ENCODE data around the gene TMEM147. TPM values are rescaled to one million over a fixed set of nuclear protein-coding genes. Genes with fewer than 3 reads are reported as not detected.

TMEM147 gene
- total and polyA plus RNA-seq, 10 of the 15 experiments (the other 5 are each of a cell fraction or from before 2014, with no cell fraction given), result 53.4 to 145 (median 79.3) TPM

DNA sequence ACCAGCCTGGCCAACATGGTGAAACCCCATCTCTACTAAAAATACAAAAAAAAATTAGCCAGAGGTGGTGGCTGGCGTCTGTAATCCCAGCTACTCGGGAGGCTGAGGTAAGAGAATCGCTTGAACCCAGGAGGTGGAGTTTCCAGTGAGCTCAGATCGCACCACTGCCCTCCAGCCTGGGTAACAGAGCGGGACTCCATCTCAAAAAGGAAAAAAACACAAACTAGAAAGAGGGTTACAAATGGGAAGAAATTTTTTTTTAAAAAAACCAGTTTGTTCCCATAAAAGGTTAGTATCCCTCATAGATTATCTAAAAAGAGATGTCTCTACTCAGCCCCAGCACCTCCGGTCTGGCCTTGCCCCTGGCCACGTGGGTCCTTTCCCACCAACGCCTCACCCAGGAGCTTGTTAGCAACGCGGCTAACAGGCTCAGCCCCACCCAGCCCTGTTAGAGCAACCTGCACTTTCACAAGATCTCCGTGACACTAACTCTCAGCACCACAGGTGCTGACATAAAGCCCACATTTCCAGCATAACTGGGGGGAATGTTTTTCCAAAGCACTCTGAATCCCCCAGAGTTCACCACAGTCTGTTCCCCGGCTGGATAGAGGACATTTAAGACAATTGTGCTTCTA lies 36.3 kb upstream of the TMEM147 start (continued):
- TF ChIP-seq, protein P1, sequence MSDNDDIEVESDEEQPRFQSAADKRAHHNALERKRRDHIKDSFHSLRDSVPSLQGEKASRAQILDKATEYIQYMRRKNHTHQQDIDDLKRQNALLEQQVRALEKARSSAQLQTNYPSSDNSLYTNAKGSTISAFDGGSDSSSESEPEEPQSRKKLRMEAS (IDR thresholded peaks at IDR 0.05; ENCODE audit: low read depth, low read length), result peak; percentile 64; the same call in 1 of the 2 replicates
- TF ChIP-seq, protein P2, sequence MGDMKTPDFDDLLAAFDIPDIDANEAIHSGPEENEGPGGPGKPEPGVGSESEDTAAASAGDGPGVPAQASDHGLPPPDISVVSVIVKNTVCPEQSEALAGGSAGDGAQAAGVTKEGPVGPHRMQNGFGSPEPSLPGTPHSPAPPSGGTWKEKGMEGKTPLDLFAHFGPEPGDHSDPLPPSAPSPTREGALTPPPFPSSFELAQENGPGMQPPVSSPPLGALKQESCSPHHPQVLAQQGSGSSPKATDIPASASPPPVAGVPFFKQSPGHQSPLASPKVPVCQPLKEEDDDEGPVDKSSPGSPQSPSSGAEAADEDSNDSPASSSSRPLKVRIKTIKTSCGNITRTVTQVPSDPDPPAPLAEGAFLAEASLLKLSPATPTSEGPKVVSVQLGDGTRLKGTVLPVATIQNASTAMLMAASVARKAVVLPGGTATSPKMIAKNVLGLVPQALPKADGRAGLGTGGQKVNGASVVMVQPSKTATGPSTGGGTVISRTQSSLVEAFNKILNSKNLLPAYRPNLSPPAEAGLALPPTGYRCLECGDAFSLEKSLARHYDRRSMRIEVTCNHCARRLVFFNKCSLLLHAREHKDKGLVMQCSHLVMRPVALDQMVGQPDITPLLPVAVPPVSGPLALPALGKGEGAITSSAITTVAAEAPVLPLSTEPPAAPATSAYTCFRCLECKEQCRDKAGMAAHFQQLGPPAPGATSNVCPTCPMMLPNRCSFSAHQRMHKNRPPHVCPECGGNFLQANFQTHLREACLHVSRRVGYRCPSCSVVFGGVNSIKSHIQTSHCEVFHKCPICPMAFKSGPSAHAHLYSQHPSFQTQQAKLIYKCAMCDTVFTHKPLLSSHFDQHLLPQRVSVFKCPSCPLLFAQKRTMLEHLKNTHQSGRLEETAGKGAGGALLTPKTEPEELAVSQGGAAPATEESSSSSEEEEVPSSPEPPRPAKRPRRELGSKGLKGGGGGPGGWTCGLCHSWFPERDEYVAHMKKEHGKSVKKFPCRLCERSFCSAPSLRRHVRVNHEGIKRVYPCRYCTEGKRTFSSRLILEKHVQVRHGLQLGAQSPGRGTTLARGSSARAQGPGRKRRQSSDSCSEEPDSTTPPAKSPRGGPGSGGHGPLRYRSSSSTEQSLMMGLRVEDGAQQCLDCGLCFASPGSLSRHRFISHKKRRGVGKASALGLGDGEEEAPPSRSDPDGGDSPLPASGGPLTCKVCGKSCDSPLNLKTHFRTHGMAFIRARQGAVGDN (IDR thresholded peaks at IDR 0.05), result 0 out of 2 replicates have a peak, but pooled peaks have one; percentile 17

DNA sequence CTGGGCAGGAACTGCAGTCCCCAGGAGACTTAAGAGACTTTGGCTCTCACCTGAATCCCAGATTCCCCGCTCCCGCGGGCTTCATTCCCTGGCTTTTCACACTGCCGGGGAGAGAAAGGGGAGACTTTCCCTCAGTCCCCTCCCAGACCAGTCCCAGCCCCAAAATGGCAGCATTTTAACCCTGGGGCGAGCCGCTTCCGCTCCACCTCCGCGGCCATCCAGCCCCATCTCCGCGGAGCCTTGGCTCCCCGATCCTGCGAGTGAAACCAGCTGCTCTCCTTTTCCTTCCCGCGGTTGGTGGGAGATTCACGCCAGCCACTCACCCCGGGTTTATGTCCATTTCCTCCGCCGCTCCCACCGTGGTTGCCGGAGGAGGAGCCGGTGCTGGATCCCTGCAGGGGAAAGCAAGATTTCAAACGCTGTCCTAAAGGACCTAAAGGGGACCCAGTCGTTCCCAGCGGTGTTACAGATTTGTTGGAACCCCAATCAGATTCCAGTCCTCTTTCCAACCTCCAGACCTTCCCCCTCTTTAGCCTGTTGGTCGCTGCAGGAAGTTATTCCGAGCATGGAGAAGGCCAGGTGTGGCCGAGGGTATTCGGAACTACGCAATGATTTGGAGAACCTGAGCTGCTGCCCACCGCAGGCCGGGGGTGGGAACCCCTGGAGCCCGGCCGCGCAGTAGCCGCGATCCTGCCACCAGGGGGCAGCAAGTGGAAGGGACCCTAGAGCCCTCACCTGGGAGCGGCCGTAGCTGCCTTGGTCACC lies 35.4 kb upstream of the TMEM147 start:
- H3K4me1 ChIP-seq (ENCODE audit: control insufficient read depth, insufficient read depth, low read length), result peaks cover 8% of the 10 kb centered on the region
- ChIA-PET POLR2A (interaction anchor here (0.6 to 3.5 kb wide), 16 partner anchors 15 to 238 kb away, joined by 3 to 14 read pairs (median 4); partner anchors contain the start of genes COX6B1, FFAR1 and HAUS5), RAD21 (ENCODE audit: unreplicated experiment) (interaction anchor here (0.8 to 4.8 kb wide), 23 partner anchors 15 to 443 kb away, joined by 3 to 24 read pairs (median 4); partner anchors contain the start of genes COX6B1, HAUS5, KRTDAP and LIN37), CTCF (interaction anchor here (0.6 to 6.3 kb wide), 47 partner anchors 9 to 368 kb away, joined by 3 to 87 read pairs (median 4); partner anchors contain the start of genes COX6B1, ETV2, FXYD7 and HAUS5), SMC1A (ENCODE audit: uncharacterized antibody, unreplicated experiment) (interaction anchor here (0.7 to 5.7 kb wide), 13 partner anchors 15 to 163 kb away, joined by 3 to 35 read pairs (median 7); partner anchors contain the start of genes FFAR1, FFAR2 and HAUS5)
- H4K20me1 ChIP-seq (ENCODE audit: control insufficient read depth, insufficient read depth), result no peaks in the 10 kb centered on the region
- H3K27ac ChIP-seq (ENCODE audit: control insufficient read depth, insufficient read depth), result peak overlapping the region; percentile 52
- peak overlapping the region; percentile 74 for H3K4me3 ChIP-seq
- TSS peak; percentile 83 for BruUV-seq (replicated peaks)
- in situ Hi-C loops (cut with MboI), result no loop called here
- peak overlapping the region; percentile 76 for H2AFZ ChIP-seq (ENCODE audit: control insufficient read depth, low read depth, low read length)
- under 1% methylated on average over 39 of the region's 39 CpGs for WGBS (ENCODE audit: insufficient coverage, insufficient replicate concordance, low lambda C conversion rate, missing lambda C conversion rate)
- DNase-seq (ENCODE audit: low read depth, low spot score) (no peak), FAIRE-seq (peak; percentile 72), ATAC-seq (peak; percentile 88)
- no peaks in the 10 kb centered on the region for H3K36me3 ChIP-seq (ENCODE audit: control insufficient read depth in 2 of 2, insufficient read depth in 2 of 2, low read length in 1 of 2)
- H3K79me2 ChIP-seq (ENCODE audit: control insufficient read depth, insufficient read depth, low read length), result no peaks in the 10 kb centered on the region
- no peaks in the 10 kb centered on the region; a peak in 1 of 4 replicates for H3K27me3 ChIP-seq (replicated peaks in 1 of 2; ENCODE audit: control insufficient read depth in 2 of 2, insufficient read depth in 2 of 2, low read length in 1 of 2)
- H3K9ac ChIP-seq (ENCODE audit: control insufficient read depth, insufficient read depth, low read length), result peak overlapping the region; percentile 62
- H3K9me3 ChIP-seq (replicated peaks; ENCODE audit: control insufficient read depth, insufficient read depth, low read length), result no peaks in the 10 kb centered on the region
- H3K4me2 ChIP-seq (ENCODE audit: control insufficient read depth, insufficient read depth), result peak overlapping the region; percentile 91
- intact Hi-C loops (cut with micrococcal nuclease; ENCODE audit: unreplicated experiment), result loop anchor here (1.0 to 2.0 kb wide), 2 partner anchors 35 to 82 kb away; partner anchors contain the start of gene TMEM147
- TF ChIP-seq ZNF384 (IDR thresholded peaks at IDR 0.05; ENCODE audit: borderline replicate concordance, low read depth, low read length) (no peak), CEBPZ (IDR thresholded peaks at IDR 0.05; ENCODE audit: low read depth, low read length) (no peak), NFIC (IDR thresholded peaks at IDR 0.05; ENCODE audit: low read depth, low read length) (no peak)
- TF ChIP-seq, protein P2 (IDR thresholded peaks at IDR 0.05), result peak; percentile 56

Measured in GM12878 (cell line).